Ovary (tissue), 3 donors: ENCODE measurements around the gene RHBDF2.

Experiments used
- CTCF ChIP-seq, 3 donors: fragments of 450-650 bp in 2 of 3; fragments of 200-600 bp in 1 of 3; IDR thresholded peaks; one replicate each; pipeline versions ENCODE4 v1.5.1 to v1.8.0; 2016 to 2022; ENCODE audit warnings: antibody characterized with exemption in 3 of 3, mild to moderate bottlenecking in 1 of 3
- EP300 ChIP-seq: sonication (generic); formaldehyde crosslinking; IDR thresholded peaks from one replicate; pipeline ENCODE4 v1.6.1; 2017; ENCODE audit warnings: antibody characterized with exemption
- donor health status: DM: no; HTN: no; CAD: no.

GRCh38 chr17:76538281-76538931 lies 37.2 kb upstream of the RHBDF2 start:
- TF ChIP-seq CTCF (IDR thresholded peaks at IDR 0.05) (no peak), EP300 (no peak)
